ENCODE data around the gene TBC1D10A.

Gene TBC1D10A

GRCh38 chr22:30287648-30288418 is 38.9 kb downstream of the TBC1D10A start (continued):
- TF ChIP-seq SP7 (tag by site-specific recombination; IDR thresholded peaks at IDR 0.05) = peak; percentile 33; the same call in 1 of the 2 replicates
- peak; percentile 22; the same call in 1 of the 2 replicates for TF ChIP-seq IKZF3 (tag by site-specific recombination; IDR thresholded peaks at IDR 0.05)
- TF ChIP-seq ZNF843 (tag by site-specific recombination; IDR thresholded peaks at IDR 0.05) = no peak
- TF ChIP-seq, protein P1, sequence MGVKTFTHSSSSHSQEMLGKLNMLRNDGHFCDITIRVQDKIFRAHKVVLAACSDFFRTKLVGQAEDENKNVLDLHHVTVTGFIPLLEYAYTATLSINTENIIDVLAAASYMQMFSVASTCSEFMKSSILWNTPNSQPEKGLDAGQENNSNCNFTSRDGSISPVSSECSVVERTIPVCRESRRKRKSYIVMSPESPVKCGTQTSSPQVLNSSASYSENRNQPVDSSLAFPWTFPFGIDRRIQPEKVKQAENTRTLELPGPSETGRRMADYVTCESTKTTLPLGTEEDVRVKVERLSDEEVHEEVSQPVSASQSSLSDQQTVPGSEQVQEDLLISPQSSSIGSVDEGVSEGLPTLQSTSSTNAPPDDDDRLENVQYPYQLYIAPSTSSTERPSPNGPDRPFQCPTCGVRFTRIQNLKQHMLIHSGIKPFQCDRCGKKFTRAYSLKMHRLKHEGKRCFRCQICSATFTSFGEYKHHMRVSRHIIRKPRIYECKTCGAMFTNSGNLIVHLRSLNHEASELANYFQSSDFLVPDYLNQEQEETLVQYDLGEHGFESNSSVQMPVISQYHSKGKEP (tag by site-specific recombination; IDR thresholded peaks at IDR 0.05) = no peak
- TF ChIP-seq ZNF701 (tag by site-specific recombination; IDR thresholded peaks at IDR 0.05) = no peak
- TF ChIP-seq KLF8 (tag by site-specific recombination; IDR thresholded peaks at IDR 0.05) = peak; percentile 50; the same call in 1 of the 2 replicates
- no peak for TF ChIP-seq ZNF785 (tag by site-specific recombination; IDR thresholded peaks at IDR 0.05)
- no peak for TF ChIP-seq ZNF302 (tag by site-specific recombination; IDR thresholded peaks at IDR 0.05; ENCODE audit: low read depth)
- TF ChIP-seq, protein P2, sequence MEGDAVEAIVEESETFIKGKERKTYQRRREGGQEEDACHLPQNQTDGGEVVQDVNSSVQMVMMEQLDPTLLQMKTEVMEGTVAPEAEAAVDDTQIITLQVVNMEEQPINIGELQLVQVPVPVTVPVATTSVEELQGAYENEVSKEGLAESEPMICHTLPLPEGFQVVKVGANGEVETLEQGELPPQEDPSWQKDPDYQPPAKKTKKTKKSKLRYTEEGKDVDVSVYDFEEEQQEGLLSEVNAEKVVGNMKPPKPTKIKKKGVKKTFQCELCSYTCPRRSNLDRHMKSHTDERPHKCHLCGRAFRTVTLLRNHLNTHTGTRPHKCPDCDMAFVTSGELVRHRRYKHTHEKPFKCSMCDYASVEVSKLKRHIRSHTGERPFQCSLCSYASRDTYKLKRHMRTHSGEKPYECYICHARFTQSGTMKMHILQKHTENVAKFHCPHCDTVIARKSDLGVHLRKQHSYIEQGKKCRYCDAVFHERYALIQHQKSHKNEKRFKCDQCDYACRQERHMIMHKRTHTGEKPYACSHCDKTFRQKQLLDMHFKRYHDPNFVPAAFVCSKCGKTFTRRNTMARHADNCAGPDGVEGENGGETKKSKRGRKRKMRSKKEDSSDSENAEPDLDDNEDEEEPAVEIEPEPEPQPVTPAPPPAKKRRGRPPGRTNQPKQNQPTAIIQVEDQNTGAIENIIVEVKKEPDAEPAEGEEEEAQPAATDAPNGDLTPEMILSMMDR (tag by site-specific recombination; IDR thresholded peaks at IDR 0.05) = peak; percentile 84
- no peak for TF ChIP-seq ZNF274 (IDR thresholded peaks at IDR 0.05; ENCODE audit: low read length)
- no peak for TF ChIP-seq ZNF274 (tag by site-specific recombination; IDR thresholded peaks at IDR 0.05; ENCODE audit: borderline replicate concordance)
- no peak; the same call in 1 of the 2 replicates for TF ChIP-seq ZBTB7A (tag by site-specific recombination; IDR thresholded peaks at IDR 0.05; ENCODE audit: low read depth)
- 0 out of 2 replicates have a peak, but pooled peaks have one; percentile 48 for TF ChIP-seq ZNF2 (tag by site-specific recombination; IDR thresholded peaks at IDR 0.05)
- TF ChIP-seq ZFP41 (tag by site-specific recombination; IDR thresholded peaks at IDR 0.05; ENCODE audit: borderline replicate concordance) = no peak
- TF ChIP-seq HOXA7 (CRISPR knock-in tag; IDR thresholded peaks at IDR 0.05; ENCODE audit: borderline replicate concordance) = no peak
- TF ChIP-seq KLF10 (tag by site-specific recombination; IDR thresholded peaks at IDR 0.05) = peak; percentile 41; the same call in 1 of the 2 replicates
- peak; percentile 37; the same call in 1 of the 2 replicates for TF ChIP-seq SP3 (tag by site-specific recombination; IDR thresholded peaks at IDR 0.05)
- TF ChIP-seq ZNF629 (tag by site-specific recombination; IDR thresholded peaks at IDR 0.05) = 0 out of 2 replicates have a peak, but pooled peaks have one; percentile 41
- TF ChIP-seq ZNF549 (tag by site-specific recombination; IDR thresholded peaks at IDR 0.05) = no peak
- no peak for TF ChIP-seq ZBTB1 (tag by site-specific recombination; IDR thresholded peaks at IDR 0.05)
- peak; percentile 78 for TF ChIP-seq ZSCAN30 (tag by site-specific recombination; IDR thresholded peaks at IDR 0.05)
- TF ChIP-seq ZNF623 (tag by site-specific recombination; IDR thresholded peaks at IDR 0.05) = peak; percentile 35

DNA sequence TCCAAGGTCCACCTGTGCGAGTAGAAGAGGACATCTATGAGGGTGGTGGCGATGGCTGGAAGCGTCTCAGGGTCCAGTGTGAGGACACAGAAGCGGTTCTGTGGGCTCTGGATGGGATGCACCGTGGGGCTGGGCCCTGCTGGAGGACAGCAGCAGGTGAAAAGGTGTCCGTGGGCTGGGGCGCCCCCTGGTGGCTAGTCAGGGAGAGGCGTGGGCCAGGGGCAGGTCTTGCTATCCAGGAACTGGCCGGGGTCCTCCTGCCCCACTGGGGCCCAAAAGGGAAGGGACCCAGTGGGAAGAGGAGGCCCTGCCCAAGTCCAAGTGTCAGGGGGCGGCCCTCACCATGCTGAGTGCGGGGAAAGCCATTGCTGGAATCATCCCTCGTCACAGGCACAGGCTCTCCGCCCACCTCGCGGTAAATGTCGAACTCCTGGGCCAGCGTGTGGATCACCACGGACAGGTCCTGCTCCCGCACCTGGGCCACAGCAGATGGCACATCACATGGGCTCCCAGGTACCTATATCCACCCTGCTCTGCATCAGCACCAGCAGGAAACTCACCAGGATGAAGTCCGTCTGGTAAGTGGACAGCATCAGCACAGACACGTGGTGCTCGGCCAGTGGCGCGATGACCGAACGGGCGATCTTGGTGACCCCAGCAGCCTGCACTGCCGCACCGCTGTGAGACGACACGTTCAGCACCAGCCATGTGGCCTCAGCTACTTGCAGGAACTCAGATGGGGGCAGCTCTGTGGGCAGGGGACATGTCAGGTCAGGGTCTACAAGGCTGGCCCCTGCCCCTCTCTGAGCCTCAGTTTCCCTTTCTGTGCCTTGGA is 39.7 kb downstream of the TBC1D10A start:
- Histone ChIP-seq H3K4me3 (ENCODE audit: low read depth, low read length) (no peak overlapping the region), H3K36me3 (ENCODE audit: control insufficient read depth in 2 of 2, insufficient read depth in 1 of 2, low read length in 2 of 2) (peaks cover 0 to 19% of the 10 kb centered on the region in 2 experiments; a peak in 1 of 3 replicates), H3K4me1 (ENCODE audit: control insufficient read depth, insufficient read depth, low read length) (no peaks in the 10 kb centered on the region; the same call in 1 of the 2 replicates), H3K9me3 (ENCODE audit: control insufficient read depth, insufficient read depth, low read depth, low read length) (no peaks in the 10 kb centered on the region), H3K27ac (ENCODE audit: extremely low read depth, low read depth, low read length) (no peak overlapping the region)
- POLR2A ChIA-PET = interaction anchor here (1.0 to 1.4 kb wide), 5 partner anchors 11 to 137 kb away, joined by 3 to 10 read pairs (median 6); partner anchors contain the start of genes CCDC157, RNF215 and SF3A1
- CTCF ChIA-PET = interaction anchor here (0.5 to 4.0 kb wide), 55 partner anchors 9 to 651 kb away, joined by 3 to 80 read pairs (median 5); partner anchors contain the start of genes CCDC157, RNF215, SEC14L2 and SF3A1
- TF ChIP-seq ZNF350 (tag by site-specific recombination; IDR thresholded peaks at IDR 0.05) (no peak), ZNF211 (tag by site-specific recombination; IDR thresholded peaks at IDR 0.05; ENCODE audit: low read depth) (no peak), GLIS1 (tag by site-specific recombination; IDR thresholded peaks at IDR 0.05) (no peak)
- TF ChIP-seq, protein P3, sequence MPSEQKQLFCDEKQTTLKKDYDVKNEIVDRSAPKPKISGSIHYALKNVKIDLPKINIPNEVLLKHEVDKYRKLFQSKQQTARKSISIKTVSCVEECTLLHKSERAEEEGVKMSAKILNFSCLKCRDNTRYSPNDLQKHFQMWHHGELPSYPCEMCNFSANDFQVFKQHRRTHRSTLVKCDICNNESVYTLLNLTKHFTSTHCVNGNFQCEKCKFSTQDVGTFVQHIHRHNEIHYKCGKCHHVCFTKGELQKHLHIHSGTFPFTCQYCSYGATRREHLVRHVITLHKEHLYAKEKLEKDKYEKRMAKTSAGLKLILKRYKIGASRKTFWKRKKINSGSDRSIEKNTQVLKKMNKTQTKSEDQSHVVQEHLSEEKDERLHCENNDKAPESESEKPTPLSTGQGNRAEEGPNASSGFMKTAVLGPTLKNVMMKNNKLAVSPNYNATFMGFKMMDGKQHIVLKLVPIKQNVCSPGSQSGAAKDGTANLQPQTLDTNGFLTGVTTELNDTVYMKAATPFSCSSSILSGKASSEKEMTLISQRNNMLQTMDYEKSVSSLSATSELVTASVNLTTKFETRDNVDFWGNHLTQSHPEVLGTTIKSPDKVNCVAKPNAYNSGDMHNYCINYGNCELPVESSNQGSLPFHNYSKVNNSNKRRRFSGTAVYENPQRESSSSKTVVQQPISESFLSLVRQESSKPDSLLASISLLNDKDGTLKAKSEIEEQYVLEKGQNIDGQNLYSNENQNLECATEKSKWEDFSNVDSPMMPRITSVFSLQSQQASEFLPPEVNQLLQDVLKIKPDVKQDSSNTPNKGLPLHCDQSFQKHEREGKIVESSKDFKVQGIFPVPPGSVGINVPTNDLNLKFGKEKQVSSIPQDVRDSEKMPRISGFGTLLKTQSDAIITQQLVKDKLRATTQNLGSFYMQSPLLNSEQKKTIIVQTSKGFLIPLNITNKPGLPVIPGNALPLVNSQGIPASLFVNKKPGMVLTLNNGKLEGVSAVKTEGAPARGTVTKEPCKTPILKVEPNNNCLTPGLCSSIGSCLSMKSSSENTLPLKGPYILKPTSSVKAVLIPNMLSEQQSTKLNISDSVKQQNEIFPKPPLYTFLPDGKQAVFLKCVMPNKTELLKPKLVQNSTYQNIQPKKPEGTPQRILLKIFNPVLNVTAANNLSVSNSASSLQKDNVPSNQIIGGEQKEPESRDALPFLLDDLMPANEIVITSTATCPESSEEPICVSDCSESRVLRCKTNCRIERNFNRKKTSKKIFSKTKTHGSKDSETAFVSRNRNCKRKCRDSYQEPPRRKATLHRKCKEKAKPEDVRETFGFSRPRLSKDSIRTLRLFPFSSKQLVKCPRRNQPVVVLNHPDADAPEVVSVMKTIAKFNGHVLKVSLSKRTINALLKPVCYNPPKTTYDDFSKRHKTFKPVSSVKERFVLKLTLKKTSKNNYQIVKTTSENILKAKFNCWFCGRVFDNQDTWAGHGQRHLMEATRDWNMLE (tag by site-specific recombination; conservative IDR thresholded peaks at IDR 0.05; ENCODE audit: low read depth) = no peak
